SK-N-SH (cell line): Measurements from ENCODE around the gene F7. TPM values are rescaled to one million over a fixed set of nuclear protein-coding genes. Genes with fewer than 3 reads are reported as not detected.

ENCODE experiments used
- CTCF ChIA-PET: fragments of 300-600, 350-600 bp; formaldehyde crosslinking; extraction: SDS; loops from one replicate; lab custom pipeline; 2021; lab: Yijun Ruan, JAX
- POLR2A ChIA-PET: fragments of 350-600 bp; sonication (Branson Sonifier 250); formaldehyde crosslinking; extraction: SDS; loops from one replicate; lab custom pipeline; 2020; ENCODE audit warnings: antibody characterized with exemption, inconsistent platforms; lab: Yijun Ruan, JAX
- DNase-seq: peaks from one replicate; pipeline ENCODE4 v3.0.0; 2012
- H2AFZ ChIP-seq: fragments of 200-600 bp; sonication (generic); 2 replicates; pipeline ENCODE4 v1.8.1; 2016; ENCODE audit warnings: antibody characterized with exemption, mild to moderate bottlenecking, low read depth
- H3F3A ChIP-seq: fragments of 200-600 bp; sonication (generic); replicated peaks from 2 replicates; pipeline ENCODE3; 2016; ENCODE audit warnings: antibody characterized with exemption, mild to moderate bottlenecking; ENCODE audit not compliant: insufficient read depth
- H3K27ac ChIP-seq, 2 experiments: fragments of 200-500 bp in 1 of 2; fragments of 200-600 bp in 1 of 2; sonication (Bioruptor generic) in 1 of 2; sonication (generic), shearing (Covaris generic) in 1 of 2; 2 replicates each; pipeline versions ENCODE4 v1.5.1 to v1.6.1; 2014 to 2016; ENCODE audit warnings: low read depth in 2 of 2, inconsistent platforms in 1 of 2, low read length in 1 of 2, mild to moderate bottlenecking in 1 of 2, mixed read lengths in 1 of 2
- H3K27me3 ChIP-seq: fragments of 200-600 bp; sonication (generic), shearing (Covaris generic); 2 replicates; pipeline ENCODE4 v1.6.1; 2016; ENCODE audit warnings: mixed run types; ENCODE audit not compliant: insufficient read depth
- H3K36me3 ChIP-seq, 2 experiments: fragments of 200-500 bp in 1 of 2; fragments of 200-600 bp in 1 of 2; sonication (Bioruptor generic) in 1 of 2; sonication (generic) in 1 of 2; replicated peaks in 1 of 2; 2 replicates each; pipeline versions ENCODE3 to v1.5.1; 2014 to 2016; ENCODE audit warnings: low read length in 1 of 2, mild to moderate bottlenecking in 1 of 2; ENCODE audit not compliant: insufficient read depth in 2 of 2, control insufficient read depth in 1 of 2
- H3K4me1 ChIP-seq, 2 experiments: fragments of 200-500 bp in 1 of 2; fragments of 200-600 bp in 1 of 2; sonication (Bioruptor generic) in 1 of 2; sonication (generic), shearing (Covaris generic) in 1 of 2; 2 replicates each; pipeline versions ENCODE4 v1.5.1 to v1.6.1; 2014 to 2016; ENCODE audit warnings: low read depth in 1 of 2, low read length in 1 of 2, mixed run types in 1 of 2; ENCODE audit not compliant: insufficient read depth in 2 of 2, control insufficient read depth in 1 of 2
- H3K4me2 ChIP-seq: fragments of 200-600 bp; sonication (generic), shearing (Covaris generic); 2 replicates; pipeline ENCODE4 v1.6.1; 2017; ENCODE audit warnings: mixed run types
- H3K4me3 ChIP-seq, 2 experiments: fragments of 200-500 bp in 1 of 2; fragments of 200-600 bp in 1 of 2; sonication (Bioruptor generic) in 1 of 2; sonication (generic), shearing (Covaris generic) in 1 of 2; 2 replicates each; pipeline versions ENCODE4 v1.5.1 to v1.8.1; 2014 to 2016; ENCODE audit warnings: low read depth in 2 of 2, inconsistent platforms in 1 of 2, low read length in 1 of 2, mild to moderate bottlenecking in 1 of 2, mixed read lengths in 1 of 2, moderate library complexity in 1 of 2
- H3K79me2 ChIP-seq: fragments of 200-600 bp; sonication (generic); 2 replicates; pipeline ENCODE4 v1.8.1; 2017; ENCODE audit warnings: mild to moderate bottlenecking; ENCODE audit not compliant: insufficient read depth
- H3K9ac ChIP-seq: fragments of 200-600 bp; sonication (generic); 2 replicates; pipeline ENCODE4 v1.6.1; 2017; ENCODE audit warnings: mixed run types
- H3K9me2 ChIP-seq: fragments of 200-600 bp; sonication (generic); 2 replicates; pipeline ENCODE4 v1.6.1; 2017; ENCODE audit warnings: mixed run types
- H3K9me3 ChIP-seq: fragments of 200-600 bp; sonication (generic); 2 replicates; pipeline ENCODE4 v1.6.1; 2017; ENCODE audit warnings: mixed run types, mild to moderate bottlenecking, moderate library complexity
- H4K20me1 ChIP-seq: fragments of 200-600 bp; sonication (generic); 2 replicates; pipeline ENCODE4 v1.6.1; 2017; ENCODE audit warnings: mild to moderate bottlenecking, mixed run types; ENCODE audit not compliant: insufficient read depth
- CHD2 ChIP-seq: fragments of 150-350 bp; IDR thresholded peaks from 2 replicates; pipeline ENCODE4 v1.6.1; 2018; ENCODE audit warnings: low read length; ENCODE audit not compliant: partially characterized antibody
- FOXJ3 ChIP-seq: sonication (generic); formaldehyde crosslinking; IDR thresholded peaks from 2 replicates; pipeline ENCODE4 v1.5.1; 2020; ENCODE audit warnings: mild to moderate bottlenecking, missing genetic modification reagents
- GATA2 ChIP-seq: sonication (generic); formaldehyde crosslinking; IDR thresholded peaks from 2 replicates; pipeline ENCODE4 v1.5.0; 2020; ENCODE audit warnings: mild to moderate bottlenecking, missing genetic modification reagents
- MXI1 ChIP-seq: IDR thresholded peaks from 2 replicates; pipeline ENCODE4 v1.6.1; 2012; ENCODE audit warnings: mild to moderate bottlenecking, low read depth, low read length, improper control_type of control experiment
- POLR2AphosphoS5 ChIP-seq: IDR thresholded peaks from 2 replicates; pipeline ENCODE4 v1.6.1; 2012; ENCODE audit warnings: low read depth, low read length
- RAD21 ChIP-seq: IDR thresholded peaks from 2 replicates; pipeline ENCODE4 v1.6.1; 2012; ENCODE audit warnings: mild to moderate bottlenecking, low read length
- RCOR1 ChIP-seq: fragments of 150-350 bp; IDR thresholded peaks from 2 replicates; pipeline ENCODE4 v1.6.1; 2017; ENCODE audit warnings: antibody characterized with exemption, low read length
- RFX5 ChIP-seq: IDR thresholded peaks from 2 replicates; pipeline ENCODE4 v1.6.1; 2012; ENCODE audit warnings: mild to moderate bottlenecking, improper control_type of control experiment, low read length
- RXRA ChIP-seq: IDR thresholded peaks from 2 replicates; pipeline ENCODE4 v1.4.0; 2012; ENCODE audit warnings: low read depth, mild to moderate bottlenecking, borderline replicate concordance
- SMC3 ChIP-seq: IDR thresholded peaks from 2 replicates; pipeline ENCODE4 v1.6.1; 2012; ENCODE audit warnings: low read depth, low read length, improper control_type of control experiment
- TCF12 ChIP-seq: IDR thresholded peaks from 2 replicates; pipeline ENCODE4 v1.4.0; 2012
- TEAD4 ChIP-seq: IDR thresholded peaks from 2 replicates; pipeline ENCODE4 v1.4.0; 2012; ENCODE audit warnings: mild to moderate bottlenecking, borderline replicate concordance; ENCODE audit not compliant: insufficient read depth
- WGBS: methylation state at CpG from one replicate; pipeline ENCODE4 v1.1.6; 2017; ENCODE audit warnings: low lambda C conversion rate; 5-methylcytosine and 5-hydroxymethylcytosine counted together
- polyA plus RNA-seq, 3 experiments: library from polyadenylated mRNA; depleted of rRNA; stranded (reverse); fragments of >200 nt; gene quantifications; 2 replicates each; pipeline ENCODE4 v1.2.3, GENCODE V29; 2012
- TF ChIP-seq, protein P1 (sequence below): IDR thresholded peaks from 2 replicates; pipeline ENCODE4 v1.4.0; 2012; ENCODE audit warnings: low read depth, borderline replicate concordance
- TF ChIP-seq, protein P2 (sequence below): IDR thresholded peaks from 2 replicates; pipeline ENCODE4; 2012
- TF ChIP-seq, protein P3 (sequence below): fragments of 150-350 bp; IDR thresholded peaks from 2 replicates; pipeline ENCODE4 v1.6.1; 2016; ENCODE audit warnings: mild to moderate bottlenecking, low read depth, low read length
- TF ChIP-seq, protein P4 (sequence below): IDR thresholded peaks from 2 replicates; pipeline ENCODE4 v1.4.0; 2012; ENCODE audit warnings: low read depth

F7 gene
- polyA plus RNA-seq, 1 of the 3 experiments (the other 2 are of a cell fraction): not detected

DNA sequence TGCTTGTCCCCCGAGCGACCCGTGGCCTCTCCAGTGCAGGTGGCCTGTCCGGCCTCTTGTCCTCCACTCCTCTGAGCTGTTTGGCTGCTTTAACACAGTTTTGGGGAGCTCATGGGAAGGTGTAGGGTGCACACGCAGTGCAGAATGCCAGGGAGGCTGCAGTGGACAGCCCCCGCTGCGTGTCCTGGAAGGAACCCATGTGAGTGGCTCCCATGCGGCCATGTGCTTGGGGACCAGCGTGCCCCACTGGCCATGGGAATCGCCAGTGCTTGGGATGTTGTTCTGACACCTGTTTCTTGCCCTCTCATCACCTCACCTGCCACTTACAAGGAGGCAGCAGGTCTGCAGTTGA, 22.6 kb upstream of the F7 start:
- no peak for DNase-seq
- CTCF ChIA-PET: interaction anchor here (1.4 kb wide), 2 partner anchors 54 to 140 kb away, joined by 3 to 5 read pairs; no protein-coding TSS in a partner anchor
- H3K4me3 ChIP-seq: no peak overlapping the region
- H3K4me2 ChIP-seq: no peak overlapping the region
- H4K20me1 ChIP-seq: no peaks in the 10 kb centered on the region
- no peak overlapping the region for H3K27ac ChIP-seq
- no peaks in the 10 kb centered on the region for H3F3A ChIP-seq
- no peaks in the 10 kb centered on the region for H3K36me3 ChIP-seq
- H3K9me2 ChIP-seq: no peaks in the 10 kb centered on the region
- no peaks in the 10 kb centered on the region for H3K9me3 ChIP-seq
- WGBS: 82% methylated on average over 4 of the region's 10 CpGs
- H3K79me2 ChIP-seq: no peaks in the 10 kb centered on the region
- peaks cover 0 to 4% of the 10 kb centered on the region in 2 experiments; a peak in 1 of 4 replicates for H3K4me1 ChIP-seq
- H3K27me3 ChIP-seq: no peaks in the 10 kb centered on the region
- no peak overlapping the region for H2AFZ ChIP-seq
- TF ChIP-seq RFX5: no peak
- TF ChIP-seq SMC3: no peak
- no peak for TF ChIP-seq POLR2AphosphoS5
- no peak for TF ChIP-seq TCF12
- TF ChIP-seq MXI1: no peak
- TF ChIP-seq RAD21: no peak
- no peak overlapping the region for H3K9ac ChIP-seq
- POLR2A ChIA-PET: no interaction called here

DNA sequence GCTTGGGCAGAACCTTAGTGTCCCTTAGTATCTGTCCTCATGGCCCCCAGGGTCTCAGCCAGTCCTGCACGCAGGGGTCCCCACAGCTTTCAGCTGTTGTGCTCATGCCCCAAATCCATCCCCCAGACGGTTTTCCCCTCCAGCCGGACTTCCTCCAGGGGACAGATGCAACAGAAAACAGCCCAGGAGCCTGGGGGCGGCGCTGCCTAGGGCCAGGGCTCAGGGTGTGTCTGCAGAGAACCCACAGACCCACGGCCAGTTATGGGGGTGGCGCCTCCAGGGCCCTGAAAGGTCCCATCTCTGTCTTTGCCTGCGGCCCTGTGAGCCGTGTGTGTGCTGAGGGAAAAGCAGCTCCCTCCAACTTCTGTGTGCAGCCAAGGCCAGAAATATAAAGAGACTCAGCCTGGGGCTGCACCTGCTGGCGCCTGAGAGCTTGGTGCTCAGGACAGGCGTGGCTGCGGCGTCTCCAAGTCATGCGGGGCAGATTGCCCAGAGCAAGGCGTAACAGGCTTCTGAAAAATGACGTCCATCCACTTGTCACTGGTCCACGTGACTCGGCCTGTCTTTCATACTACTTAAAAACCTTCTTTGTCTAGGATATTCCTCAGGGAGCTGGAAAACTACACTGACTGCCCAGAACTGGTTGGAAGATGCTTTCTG, 22.1 kb upstream of the F7 start:
- Histone ChIP-seq H3K79me2 (no peaks in the 10 kb centered on the region), H3K27ac (no peak overlapping the region), H3K4me3 (no peak overlapping the region), H3K36me3 (no peaks in the 10 kb centered on the region), H3K9ac (no peak overlapping the region), H3K27me3 (no peaks in the 10 kb centered on the region), H2AFZ (no peak overlapping the region), H3K4me2 (no peak overlapping the region), H3K9me2 (no peaks in the 10 kb centered on the region), H3K4me1 (peaks cover 0 to 4% of the 10 kb centered on the region in 2 experiments; a peak in 1 of 4 replicates), H3F3A (no peaks in the 10 kb centered on the region), H4K20me1 (no peaks in the 10 kb centered on the region), H3K9me3 (no peaks in the 10 kb centered on the region)
- DNase-seq: no peak
- WGBS: 61% methylated on average over 11 of the region's 18 CpGs
- TF ChIP-seq FOXJ3 (CRISPR knock-in tag) (no peak), RFX5 (no peak), RCOR1 (no peak), TEAD4 (no peak), RAD21 (no peak), GATA2 (CRISPR knock-in tag) (no peak), CHD2 (no peak), SMC3 (no peak), RXRA (no peak)
- TF ChIP-seq, protein P1, sequence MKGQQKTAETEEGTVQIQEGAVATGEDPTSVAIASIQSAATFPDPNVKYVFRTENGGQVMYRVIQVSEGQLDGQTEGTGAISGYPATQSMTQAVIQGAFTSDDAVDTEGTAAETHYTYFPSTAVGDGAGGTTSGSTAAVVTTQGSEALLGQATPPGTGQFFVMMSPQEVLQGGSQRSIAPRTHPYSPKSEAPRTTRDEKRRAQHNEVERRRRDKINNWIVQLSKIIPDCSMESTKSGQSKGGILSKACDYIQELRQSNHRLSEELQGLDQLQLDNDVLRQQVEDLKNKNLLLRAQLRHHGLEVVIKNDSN: no peak
- TF ChIP-seq, protein P2, sequence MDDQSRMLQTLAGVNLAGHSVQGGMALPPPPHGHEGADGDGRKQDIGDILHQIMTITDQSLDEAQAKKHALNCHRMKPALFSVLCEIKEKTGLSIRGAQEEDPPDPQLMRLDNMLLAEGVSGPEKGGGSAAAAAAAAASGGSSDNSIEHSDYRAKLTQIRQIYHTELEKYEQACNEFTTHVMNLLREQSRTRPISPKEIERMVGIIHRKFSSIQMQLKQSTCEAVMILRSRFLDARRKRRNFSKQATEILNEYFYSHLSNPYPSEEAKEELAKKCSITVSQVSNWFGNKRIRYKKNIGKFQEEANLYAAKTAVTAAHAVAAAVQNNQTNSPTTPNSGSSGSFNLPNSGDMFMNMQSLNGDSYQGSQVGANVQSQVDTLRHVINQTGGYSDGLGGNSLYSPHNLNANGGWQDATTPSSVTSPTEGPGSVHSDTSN: no peak
- TF ChIP-seq, protein P3, sequence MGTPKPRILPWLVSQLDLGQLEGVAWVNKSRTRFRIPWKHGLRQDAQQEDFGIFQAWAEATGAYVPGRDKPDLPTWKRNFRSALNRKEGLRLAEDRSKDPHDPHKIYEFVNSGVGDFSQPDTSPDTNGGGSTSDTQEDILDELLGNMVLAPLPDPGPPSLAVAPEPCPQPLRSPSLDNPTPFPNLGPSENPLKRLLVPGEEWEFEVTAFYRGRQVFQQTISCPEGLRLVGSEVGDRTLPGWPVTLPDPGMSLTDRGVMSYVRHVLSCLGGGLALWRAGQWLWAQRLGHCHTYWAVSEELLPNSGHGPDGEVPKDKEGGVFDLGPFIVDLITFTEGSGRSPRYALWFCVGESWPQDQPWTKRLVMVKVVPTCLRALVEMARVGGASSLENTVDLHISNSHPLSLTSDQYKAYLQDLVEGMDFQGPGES: no peak
- TF ChIP-seq, protein P4, sequence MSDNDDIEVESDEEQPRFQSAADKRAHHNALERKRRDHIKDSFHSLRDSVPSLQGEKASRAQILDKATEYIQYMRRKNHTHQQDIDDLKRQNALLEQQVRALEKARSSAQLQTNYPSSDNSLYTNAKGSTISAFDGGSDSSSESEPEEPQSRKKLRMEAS: no peak
- ChIA-PET CTCF (interaction anchor here (1.4 kb wide), 1 partner anchor 54 kb away, joined by 5 read pairs; no protein-coding TSS in a partner anchor), POLR2A (no interaction called here)
